Neural progenitor cell (in vitro differentiated cells): ENCODE results near the gene SLC17A9. TPM values are rescaled to one million over a fixed set of nuclear protein-coding genes. Genes with fewer than 3 reads are reported as not detected.
A peak's percentile ranks its signal among the peaks of the same experiment; 100 is the strongest.

Source experiments
- DNase-seq: peaks from one replicate; pipeline ENCODE4 v3.0.0-alpha.2; 2016; ENCODE audit warnings: low spot score
- H2AFZ ChIP-seq: fragments of 200-600 bp; sonication (generic); replicated peaks from 2 replicates; pipeline ENCODE4 v1.6.1; 2016; ENCODE audit warnings: antibody characterized with exemption
- H3F3A ChIP-seq: fragments of 200-600 bp; sonication (generic); 2 replicates; pipeline ENCODE4 v1.6.1; 2016; ENCODE audit warnings: antibody characterized with exemption, low read depth
- H3K27ac ChIP-seq: fragments of 200-600 bp; sonication (generic); 2 replicates; pipeline ENCODE4 v1.5.1; 2016; ENCODE audit warnings: mild to moderate bottlenecking
- H3K27me3 ChIP-seq: fragments of 200-600 bp; sonication (generic); 2 replicates; pipeline ENCODE4 v1.6.1; 2016; ENCODE audit warnings: mild to moderate bottlenecking, moderate library complexity
- H3K36me3 ChIP-seq: fragments of 200-600 bp; sonication (generic); 2 replicates; pipeline ENCODE4 v1.5.1; 2016
- H3K4me1 ChIP-seq: fragments of 200-600 bp; sonication (generic); 2 replicates; pipeline ENCODE4 v1.6.1; 2016; ENCODE audit warnings: mixed run types
- H3K4me2 ChIP-seq: fragments of 200-600 bp; sonication (generic); 2 replicates; pipeline ENCODE4 v1.6.1; 2016
- H3K4me3 ChIP-seq: fragments of 200-600 bp; sonication (generic); 2 replicates; pipeline ENCODE4 v1.5.1; 2016
- H3K79me2 ChIP-seq: fragments of 200-600 bp; sonication (generic); 2 replicates; pipeline ENCODE4 v1.6.1; 2016; ENCODE audit warnings: low read depth
- H3K9ac ChIP-seq: fragments of 200-600 bp; sonication (generic); 2 replicates; pipeline ENCODE4 v1.6.1; 2016
- H3K9me3 ChIP-seq: fragments of 200-600 bp; sonication (generic); 2 replicates; pipeline ENCODE4 v1.5.1; 2016; ENCODE audit warnings: low read depth
- H4K20me1 ChIP-seq: fragments of 200-600 bp; sonication (generic); 2 replicates; pipeline ENCODE4 v1.6.1; 2016; ENCODE audit warnings: low read depth
- H3K27ac Mint-ChIP-seq: 3 replicates; pipeline ENCODE4 v1.8.0; 2021; ENCODE audit warnings: mixed read lengths
- H3K27me3 Mint-ChIP-seq: 2 replicates; pipeline ENCODE4 v1.8.0; 2022; ENCODE audit warnings: low read depth, mild to moderate bottlenecking, inconsistent platforms, moderate library complexity, mixed read lengths; ENCODE audit not compliant: insufficient read depth
- H3K36me3 Mint-ChIP-seq: 3 replicates; pipeline ENCODE4 v1.8.0; 2021; ENCODE audit warnings: mixed read lengths
- H3K4me1 Mint-ChIP-seq: 3 replicates; pipeline ENCODE4 v1.8.0; 2021; ENCODE audit warnings: mixed read lengths
- H3K4me3 Mint-ChIP-seq: 3 replicates; pipeline ENCODE4 v1.8.0; 2021; ENCODE audit warnings: mild to moderate bottlenecking, moderate library complexity, mixed read lengths
- H3K9me3 Mint-ChIP-seq: 3 replicates; pipeline ENCODE4 v1.8.0; 2020; ENCODE audit warnings: mixed read lengths
- EZH2 ChIP-seq: fragments of 200-600 bp; sonication (generic); IDR thresholded peaks from 2 replicates; pipeline ENCODE4 v1.6.1; 2017; ENCODE audit warnings: antibody characterized with exemption, mild to moderate bottlenecking, moderate library complexity
- EZH2phosphoT487 ChIP-seq: fragments of 200-600 bp; sonication (generic); IDR thresholded peaks from 2 replicates; pipeline ENCODE4 v1.6.1; 2017; ENCODE audit warnings: antibody characterized with exemption
- total RNA-seq: library from RNA; depleted of rRNA; stranded (reverse); fragments of >200 nt; gene quantifications from 2 replicates; pipeline ENCODE4 v1.2.3, GENCODE V29; 2015; ENCODE audit warnings: low replicate concordance
- TF ChIP-seq, protein P1 (sequence below): fragments of 200-600 bp; sonication (generic); IDR thresholded peaks from 2 replicates; pipeline ENCODE4 v1.5.1; 2017; ENCODE audit warnings: antibody characterized with exemption, mild to moderate bottlenecking

SLC17A9 gene
- total RNA-seq, 1 donor from 2014 or later, result 0.17 TPM

DNA sequence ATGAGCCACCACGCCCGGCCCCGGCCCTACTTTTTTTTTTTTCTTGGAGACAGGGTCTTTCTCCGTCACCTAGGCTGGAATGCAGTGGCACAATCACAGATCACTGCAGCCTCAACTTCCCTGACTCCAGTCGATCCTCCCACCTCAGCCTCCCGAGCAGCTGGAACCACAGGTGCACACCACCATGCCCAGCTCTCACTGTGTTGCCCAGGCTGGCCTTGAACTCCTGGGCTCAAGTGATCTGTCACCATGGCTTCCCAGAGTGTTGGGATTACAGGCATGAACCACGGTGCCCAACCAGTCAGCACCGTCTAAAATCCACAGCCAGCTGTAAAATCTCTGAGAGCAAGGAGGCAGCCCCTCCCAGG, 17.4 kb downstream of the SLC17A9 start:
- H3K4me3 ChIP-seq, result no peak overlapping the region
- DNase-seq, result no peak
- H3K27ac Mint-ChIP-seq, result no peak overlapping the region
- no peak overlapping the region for H3K4me2 ChIP-seq
- H3K4me1 Mint-ChIP-seq, result peaks cover 19% of the 10 kb centered on the region
- no peaks in the 10 kb centered on the region for H3K36me3 Mint-ChIP-seq
- H3K79me2 ChIP-seq, result no peaks in the 10 kb centered on the region
- H3K27me3 ChIP-seq, result peaks cover 38% of the 10 kb centered on the region
- no peak for TF ChIP-seq EZH2phosphoT487
- TF ChIP-seq EZH2, result no peak
- TF ChIP-seq, protein P1, sequence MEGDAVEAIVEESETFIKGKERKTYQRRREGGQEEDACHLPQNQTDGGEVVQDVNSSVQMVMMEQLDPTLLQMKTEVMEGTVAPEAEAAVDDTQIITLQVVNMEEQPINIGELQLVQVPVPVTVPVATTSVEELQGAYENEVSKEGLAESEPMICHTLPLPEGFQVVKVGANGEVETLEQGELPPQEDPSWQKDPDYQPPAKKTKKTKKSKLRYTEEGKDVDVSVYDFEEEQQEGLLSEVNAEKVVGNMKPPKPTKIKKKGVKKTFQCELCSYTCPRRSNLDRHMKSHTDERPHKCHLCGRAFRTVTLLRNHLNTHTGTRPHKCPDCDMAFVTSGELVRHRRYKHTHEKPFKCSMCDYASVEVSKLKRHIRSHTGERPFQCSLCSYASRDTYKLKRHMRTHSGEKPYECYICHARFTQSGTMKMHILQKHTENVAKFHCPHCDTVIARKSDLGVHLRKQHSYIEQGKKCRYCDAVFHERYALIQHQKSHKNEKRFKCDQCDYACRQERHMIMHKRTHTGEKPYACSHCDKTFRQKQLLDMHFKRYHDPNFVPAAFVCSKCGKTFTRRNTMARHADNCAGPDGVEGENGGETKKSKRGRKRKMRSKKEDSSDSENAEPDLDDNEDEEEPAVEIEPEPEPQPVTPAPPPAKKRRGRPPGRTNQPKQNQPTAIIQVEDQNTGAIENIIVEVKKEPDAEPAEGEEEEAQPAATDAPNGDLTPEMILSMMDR, result no peak
- H3K27ac ChIP-seq, result no peak overlapping the region
- no peaks in the 10 kb centered on the region for H3K9me3 ChIP-seq
- H3K4me1 ChIP-seq, result peaks cover 11% of the 10 kb centered on the region
- H3K9ac ChIP-seq, result no peak overlapping the region
- peaks cover 8% of the 10 kb centered on the region for H4K20me1 ChIP-seq
- no peaks in the 10 kb centered on the region for H3K36me3 ChIP-seq
- no peak overlapping the region for H3K4me3 Mint-ChIP-seq
- peaks cover 28% of the 10 kb centered on the region for H3K27me3 Mint-ChIP-seq
- no peaks in the 10 kb centered on the region for H3K9me3 Mint-ChIP-seq
- H3F3A ChIP-seq, result peaks cover 6% of the 10 kb centered on the region
- no peak overlapping the region for H2AFZ ChIP-seq

GRCh38 chr20:62970307-62971210, 18.1 kb downstream of the SLC17A9 start:
- TF ChIP-seq, protein P1, result no peak
- TF ChIP-seq EZH2phosphoT487 (no peak), EZH2 (peak; percentile 3)
- DNase-seq, result no peak
- Histone ChIP-seq H3F3A (peaks cover 6% of the 10 kb centered on the region), H3K9ac (no peak overlapping the region), H3K27ac (no peak overlapping the region), H3K4me3 (no peak overlapping the region), H3K27me3 (peaks cover 44% of the 10 kb centered on the region), H3K36me3 (no peaks in the 10 kb centered on the region), H3K4me2 (no peak overlapping the region), H2AFZ (no peak overlapping the region), H3K4me1 (peaks cover 11% of the 10 kb centered on the region), H3K9me3 (no peaks in the 10 kb centered on the region), H4K20me1 (peaks cover 8% of the 10 kb centered on the region), H3K79me2 (no peaks in the 10 kb centered on the region)
- H3K27ac Mint-ChIP-seq, result no peak overlapping the region
- no peaks in the 10 kb centered on the region for H3K9me3 Mint-ChIP-seq
- H3K27me3 Mint-ChIP-seq, result peaks cover 29% of the 10 kb centered on the region
- peaks cover 20% of the 10 kb centered on the region for H3K4me1 Mint-ChIP-seq
- H3K4me3 Mint-ChIP-seq, result no peak overlapping the region
- no peaks in the 10 kb centered on the region for H3K36me3 Mint-ChIP-seq

DNA sequence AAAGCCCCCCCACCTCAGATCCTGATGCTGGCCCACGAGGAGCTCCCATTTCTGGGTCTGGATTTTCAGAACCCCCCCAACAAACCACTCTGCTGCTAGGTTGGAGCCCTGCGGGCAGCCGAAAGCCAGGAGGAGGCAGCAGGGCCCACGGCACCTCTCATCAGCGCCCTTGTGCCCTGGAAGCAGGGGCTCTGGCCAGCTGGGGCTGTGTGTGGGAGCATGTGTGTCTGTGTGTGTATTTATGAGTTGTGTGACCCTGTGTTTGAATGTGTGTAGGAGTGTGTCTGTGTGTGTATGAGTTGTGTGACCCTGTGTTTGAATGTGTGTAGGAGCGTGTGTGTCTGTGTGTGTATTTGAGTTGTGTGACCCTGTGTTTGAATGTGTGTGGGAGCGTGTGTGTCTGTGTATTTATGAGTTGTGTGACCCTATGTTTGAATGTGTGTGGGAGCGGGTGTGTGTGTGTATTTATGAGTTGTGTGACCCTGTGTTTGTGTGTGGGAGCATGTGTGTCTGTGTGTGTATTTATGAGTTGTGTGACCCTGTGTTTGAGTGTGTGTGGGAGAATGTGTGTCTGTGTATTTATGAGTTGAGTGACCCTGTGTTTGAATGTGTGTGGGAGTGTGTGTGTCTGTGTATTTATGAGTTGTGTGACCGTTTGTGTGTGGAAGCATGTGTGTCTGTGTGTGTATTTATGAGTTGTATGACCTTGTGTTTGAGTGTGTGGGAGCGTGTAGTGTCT, 18.9 kb downstream of the SLC17A9 start:
- H3K4me1 Mint-ChIP-seq, result peaks cover 24% of the 10 kb centered on the region
- H3K27ac ChIP-seq, result no peak overlapping the region
- peaks cover 6% of the 10 kb centered on the region for H3F3A ChIP-seq
- peaks cover 11% of the 10 kb centered on the region for H3K4me1 ChIP-seq
- peaks cover 36% of the 10 kb centered on the region for H3K27me3 Mint-ChIP-seq
- TF ChIP-seq, protein P1, result no peak
- TF ChIP-seq EZH2 (no peak), EZH2phosphoT487 (no peak)
- H3K4me3 ChIP-seq, result no peak overlapping the region
- no peak overlapping the region for H2AFZ ChIP-seq
- H3K9me3 Mint-ChIP-seq, result no peaks in the 10 kb centered on the region
- no peaks in the 10 kb centered on the region for H3K9me3 ChIP-seq
- H4K20me1 ChIP-seq, result peaks cover 8% of the 10 kb centered on the region
- no peak overlapping the region for H3K9ac ChIP-seq
- no peaks in the 10 kb centered on the region for H3K36me3 ChIP-seq
- no peak overlapping the region for H3K4me2 ChIP-seq
- H3K27me3 ChIP-seq, result peaks cover 52% of the 10 kb centered on the region
- DNase-seq, result no peak
- no peaks in the 10 kb centered on the region for H3K79me2 ChIP-seq
- no peaks in the 10 kb centered on the region for H3K36me3 Mint-ChIP-seq
- H3K4me3 Mint-ChIP-seq, result peak overlapping the region; percentile 61
- H3K27ac Mint-ChIP-seq, result peak overlapping the region; percentile 29
